SIG-M5 (cell line): Measurements from ENCODE around the gene SNRPN.
"Not testable (repeated sequence)": the region's sequence is repeated elsewhere in the genome, so short reads cannot be mapped to it uniquely, and the experiment has no call there.

ENCODE experiments used
- DNase-seq: peaks from one replicate; lab custom pipeline; 2025; lab: John Stamatoyannopoulos, UW

SNRPN gene

DNA sequence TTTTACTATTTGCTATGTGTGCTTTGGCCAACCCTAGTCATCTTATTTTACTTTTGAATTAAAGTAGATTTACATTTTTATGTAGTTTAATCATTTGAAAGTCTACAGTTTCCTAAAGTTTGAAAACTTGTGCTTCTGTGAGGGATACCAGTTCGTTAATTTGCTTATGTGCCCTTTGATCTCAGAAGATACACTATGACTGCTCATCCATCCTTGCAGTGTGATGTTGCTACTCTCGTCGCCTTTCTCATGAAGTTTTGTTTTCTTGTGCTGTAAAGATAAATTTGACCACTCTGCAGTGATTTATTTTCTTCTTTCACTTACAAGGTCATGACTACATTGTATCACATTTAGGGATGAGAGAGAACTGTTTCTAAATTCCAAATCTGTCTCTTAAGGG lies 16.3 kb downstream of the SNRPN start:
- DNase-seq, result no peak

DNA sequence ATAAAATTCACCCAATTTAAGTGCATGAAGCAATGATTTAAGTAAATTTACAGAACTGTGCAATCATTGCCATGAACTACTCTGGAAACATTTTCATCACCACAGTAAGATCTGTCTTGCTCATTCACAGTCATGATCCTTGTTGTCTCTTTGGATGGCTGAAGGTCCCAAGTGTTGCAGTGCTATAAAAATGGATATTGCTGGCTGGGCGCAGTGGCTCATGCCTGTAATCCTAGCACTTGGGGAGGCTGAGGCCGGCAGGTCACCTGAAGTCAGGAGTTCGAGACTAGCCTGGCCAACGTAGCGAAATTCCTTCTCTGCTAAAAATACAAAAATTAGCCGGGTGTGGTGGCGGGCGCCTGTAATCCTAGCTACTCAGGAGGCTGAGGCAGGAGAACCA lies 17.0 kb downstream of the SNRPN start:
- DNase-seq, result no peak

DNA sequence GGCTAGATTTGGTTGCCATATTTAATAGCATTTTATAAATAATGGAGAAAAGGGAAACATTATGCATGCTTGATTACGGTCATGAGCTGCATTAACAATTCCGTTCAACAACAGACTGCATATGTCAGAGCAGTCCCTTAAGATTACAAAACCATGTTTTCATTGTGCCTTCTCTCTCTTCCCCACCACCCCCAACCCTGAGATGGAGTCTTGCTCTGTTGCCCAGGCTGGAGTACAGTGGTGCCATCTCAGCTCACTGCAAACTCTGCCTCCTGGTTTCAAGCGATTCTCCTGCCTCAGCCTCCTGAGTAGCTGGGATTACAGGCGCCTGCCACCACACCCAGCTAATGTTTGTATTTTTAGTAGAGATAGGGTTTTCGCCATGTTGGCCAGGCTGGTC lies 17.9 kb downstream of the SNRPN start:
- not testable (repeated sequence) for DNase-seq

DNA sequence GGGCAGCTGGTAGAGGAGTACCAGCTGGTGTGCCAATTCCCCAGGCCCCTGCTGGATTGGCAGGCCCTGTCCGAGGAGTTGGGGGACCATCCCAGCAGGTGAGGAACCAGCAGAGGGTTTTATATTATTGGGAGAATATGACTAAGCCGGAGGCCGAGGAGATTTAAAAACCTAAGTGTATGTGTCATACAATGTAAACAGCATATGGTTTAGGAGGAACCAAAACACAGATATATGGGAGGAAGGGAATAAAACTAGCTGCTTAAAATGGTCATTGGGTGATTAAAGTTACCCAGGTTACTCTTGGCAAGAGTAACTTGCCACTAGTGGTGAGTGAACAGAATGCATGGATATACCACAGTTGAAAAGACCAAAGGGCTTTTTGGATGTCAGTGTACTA lies 22.1 kb downstream of the SNRPN start:
- DNase-seq, result no peak

DNA sequence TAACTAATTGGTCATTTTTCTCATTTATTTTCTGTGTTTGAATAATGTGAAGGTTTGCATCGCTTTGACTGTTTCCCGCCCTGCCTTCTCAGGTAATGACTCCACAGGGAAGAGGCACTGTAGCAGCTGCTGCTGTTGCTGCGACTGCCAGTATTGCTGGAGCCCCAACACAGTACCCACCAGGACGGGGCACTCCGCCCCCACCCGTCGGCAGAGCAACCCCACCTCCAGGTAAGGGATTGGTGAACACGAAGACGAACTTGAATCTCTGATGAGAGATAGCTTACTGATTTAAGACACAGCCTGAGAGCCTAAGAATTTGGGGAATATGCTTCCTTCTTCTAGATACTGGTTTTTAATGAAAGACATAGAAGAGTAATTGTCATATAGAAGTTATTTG lies 22.9 kb downstream of the SNRPN start:
- no peak for DNase-seq

DNA sequence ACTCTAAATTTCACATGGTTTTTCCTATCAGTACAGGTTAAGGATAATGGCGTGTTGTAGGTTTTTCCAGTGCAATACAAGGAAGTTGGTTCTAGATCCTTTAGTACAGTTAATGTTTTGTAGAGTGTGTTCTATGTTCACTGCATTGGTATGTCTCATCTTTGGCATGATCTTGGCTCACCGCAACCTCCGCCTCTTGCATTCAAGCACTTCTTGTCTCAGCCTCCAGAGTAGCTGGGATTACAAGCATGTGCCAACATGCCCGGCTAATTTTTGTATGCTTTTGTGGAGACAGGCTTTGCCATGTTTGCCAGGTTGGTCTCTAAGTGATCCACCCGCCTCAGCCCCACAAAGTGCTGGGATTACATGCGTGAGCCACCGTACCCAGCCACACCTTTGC lies 30.4 kb downstream of the SNRPN start:
- no peak for DNase-seq

DNA sequence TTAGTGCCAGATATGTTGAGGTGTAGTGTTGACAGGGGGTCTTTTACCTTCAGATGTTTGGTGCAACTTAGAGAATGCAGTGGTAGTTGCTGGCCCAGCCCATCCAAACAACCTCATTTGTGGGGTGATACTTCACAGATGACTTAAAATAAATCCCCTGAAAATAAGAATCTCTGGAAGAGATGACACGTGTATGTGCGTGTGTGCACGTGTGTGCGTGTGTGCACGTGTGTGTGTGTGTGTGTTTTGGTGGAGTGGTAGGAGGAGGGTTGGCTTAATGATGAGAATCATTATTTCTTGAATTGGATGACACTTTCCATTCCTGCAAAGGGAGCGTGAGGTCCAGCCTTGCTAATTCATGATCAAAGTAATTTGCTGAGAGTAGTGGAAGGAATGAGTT lies 31.9 kb downstream of the SNRPN start:
- no peak for DNase-seq

DNA sequence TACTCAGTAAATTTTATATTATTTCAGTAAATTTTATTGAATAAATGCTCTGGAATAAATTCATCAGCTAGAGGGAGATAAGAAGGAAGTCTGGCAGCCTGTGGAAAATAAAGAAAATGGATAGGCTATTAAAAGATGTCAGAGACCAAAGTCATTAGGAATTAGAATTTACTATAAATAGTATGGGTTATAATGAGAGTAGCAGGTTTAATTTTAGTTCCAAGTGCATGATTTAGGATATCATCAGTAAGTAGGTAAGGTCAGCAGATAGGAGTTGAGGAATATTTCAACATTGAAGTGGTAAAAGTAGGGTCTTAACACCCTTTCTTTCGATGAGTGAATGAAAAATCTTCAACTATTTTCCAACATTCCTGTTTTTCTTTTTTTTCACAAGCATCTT lies 64.6 kb downstream of the SNRPN start:
- no peak for DNase-seq

DNA sequence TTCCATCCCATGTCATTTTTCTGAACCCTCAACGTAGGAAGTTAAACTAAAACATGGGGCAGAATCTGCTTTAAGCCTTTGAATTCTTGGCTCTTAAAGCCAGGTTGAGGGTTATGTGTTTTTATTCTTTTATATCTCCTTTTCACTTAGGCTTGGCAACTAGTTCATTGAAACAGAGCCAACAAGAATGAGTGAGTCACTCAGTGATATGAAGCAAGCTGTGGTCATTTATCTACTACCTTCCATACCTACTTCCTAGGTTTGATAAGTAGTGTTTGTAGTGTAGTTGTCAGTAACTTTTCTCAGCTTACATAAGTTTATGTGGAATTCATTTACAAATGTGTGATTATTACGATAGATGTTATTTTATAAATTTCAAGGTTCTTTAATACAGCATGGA lies 67.4 kb downstream of the SNRPN start:
- DNase-seq, result no peak
